NCI-H1930 (cell line): ENCODE measurements around the gene NOXO1.
A peak's percentile ranks its signal among the peaks of the same experiment; 100 is the strongest.
"Not testable (repeated sequence)": the region's sequence is repeated elsewhere in the genome, so short reads cannot be mapped to it uniquely, and the experiment has no call there.

Source experiments
- DNase-seq, 2 experiments: peaks; one replicate each; lab custom pipeline; 2025; lab: John Stamatoyannopoulos, UW

Gene NOXO1

GRCh38 chr16:1962161-1963153 is 18.8 kb downstream of the NOXO1 start:
- not testable (repeated sequence) for DNase-seq

DNA sequence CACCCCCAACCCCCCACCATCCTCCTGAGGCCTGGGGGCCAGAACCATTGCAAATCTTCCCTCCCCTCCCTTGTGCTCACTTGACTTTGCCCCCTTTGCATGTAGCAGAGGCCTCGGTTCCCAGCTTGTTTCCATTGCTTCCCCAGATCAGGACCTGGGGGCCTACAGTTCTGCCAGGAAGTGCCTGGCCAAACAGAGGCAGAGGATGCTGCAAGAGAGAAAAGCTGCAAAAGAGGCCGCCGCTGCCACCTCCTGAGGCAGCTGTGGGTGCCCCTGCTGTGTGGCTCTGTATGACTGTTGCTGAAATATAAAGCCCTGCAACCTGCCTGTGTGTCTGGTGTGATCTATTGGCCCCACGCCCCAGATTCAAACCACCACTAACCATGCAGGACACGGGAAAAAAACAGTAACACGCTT is 19.6 kb downstream of the NOXO1 start:
- no peak for DNase-seq

GRCh38 chr16:1960665-1961630 is 20.3 kb downstream of the NOXO1 start:
- peak; percentile 35 to 62 for DNase-seq

- DNase-seq, result peak; percentile 84 to 97
Observed at GRCh38 chr16:1959269-1960039, 21.8 kb downstream of the NOXO1 start, which contains the start of gene NDUFB10. Gene NDUFB10, plus strand, starts transcription at chr16:1959538. Its CDS starts 87 bp downstream, at chr16:1959625.

DNA sequence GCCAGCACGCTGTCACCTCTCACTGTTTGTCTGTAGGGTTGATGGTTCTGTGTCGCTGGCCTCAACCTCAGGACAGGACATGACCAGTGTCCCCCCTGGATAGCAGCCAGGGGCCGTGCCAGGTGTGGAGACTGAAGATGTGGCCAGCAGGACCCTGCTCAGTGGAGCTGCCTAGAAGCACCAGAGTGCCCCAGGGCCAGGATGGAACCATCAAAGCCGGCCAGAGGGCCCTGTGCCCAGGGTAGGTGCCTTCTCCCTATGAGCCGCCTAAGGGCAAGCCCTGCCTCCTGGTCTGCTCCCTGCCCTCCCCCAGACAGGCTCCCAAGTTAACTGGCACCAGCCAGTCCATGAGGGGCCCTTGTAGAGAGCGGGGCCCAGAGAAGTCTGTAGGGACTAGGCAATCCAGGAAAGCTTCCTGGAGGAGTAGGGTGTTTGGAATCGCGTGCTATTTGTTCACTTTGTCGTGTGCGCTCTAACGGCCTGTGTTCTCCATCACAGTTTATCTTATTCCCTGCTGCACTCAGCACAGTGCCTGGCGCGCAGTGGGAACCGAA is 22.5 kb downstream of the NOXO1 start:
- no peak for DNase-seq

DNA sequence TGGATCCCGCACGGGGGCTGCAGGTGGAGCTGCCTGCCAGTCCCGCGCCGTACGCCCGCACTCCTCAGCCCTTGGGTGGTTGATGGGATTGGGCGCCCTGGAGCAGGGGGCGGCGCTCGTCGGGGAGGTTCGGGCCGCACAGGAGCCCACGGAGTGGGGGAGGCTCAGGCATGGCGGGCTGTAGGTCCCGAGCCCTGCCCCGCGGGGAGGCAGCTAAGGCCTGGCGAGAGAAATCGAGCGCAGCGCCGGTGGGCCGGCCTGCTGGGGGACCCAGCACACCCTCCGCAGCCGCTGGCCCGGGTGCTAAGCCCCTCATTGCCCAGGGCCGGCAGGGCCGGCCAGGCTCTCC is 23.2 kb downstream of the NOXO1 start:
- DNase-seq, result not testable (repeated sequence)

DNA sequence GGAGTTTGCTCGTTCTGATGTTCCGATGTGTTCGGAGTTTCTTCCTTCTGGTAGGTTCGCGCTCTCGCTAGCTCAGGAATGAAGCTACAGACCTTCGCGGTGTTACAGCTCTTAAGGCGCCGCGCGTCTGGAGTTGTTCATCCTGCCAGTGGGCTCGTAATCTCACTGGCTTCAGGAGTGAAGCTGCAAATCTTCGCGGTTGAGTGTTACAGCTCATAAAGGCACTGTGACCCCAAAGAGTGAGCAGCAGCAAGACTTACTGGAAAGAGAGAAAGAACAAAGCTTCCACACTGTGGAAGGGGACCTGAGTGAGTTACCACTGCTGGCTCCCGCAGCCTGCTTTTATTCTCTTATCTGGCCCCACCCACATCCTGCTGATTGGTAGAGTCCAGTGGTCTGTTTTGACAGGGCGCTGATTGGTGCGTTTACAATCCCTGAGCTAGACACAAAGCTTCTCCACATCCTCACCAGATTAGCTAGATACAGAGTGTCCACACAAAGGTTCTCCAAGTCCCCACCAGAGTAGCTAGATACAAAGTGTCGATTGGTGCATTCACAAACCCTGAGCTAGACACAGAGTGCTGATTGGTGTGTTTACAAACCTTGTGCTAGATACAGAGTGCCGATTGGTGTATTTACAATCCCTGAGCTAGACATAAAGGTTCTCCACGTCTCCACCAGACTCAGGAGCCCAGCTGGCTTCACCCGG is 23.7 kb downstream of the NOXO1 start:
- not testable (repeated sequence) for DNase-seq

DNA sequence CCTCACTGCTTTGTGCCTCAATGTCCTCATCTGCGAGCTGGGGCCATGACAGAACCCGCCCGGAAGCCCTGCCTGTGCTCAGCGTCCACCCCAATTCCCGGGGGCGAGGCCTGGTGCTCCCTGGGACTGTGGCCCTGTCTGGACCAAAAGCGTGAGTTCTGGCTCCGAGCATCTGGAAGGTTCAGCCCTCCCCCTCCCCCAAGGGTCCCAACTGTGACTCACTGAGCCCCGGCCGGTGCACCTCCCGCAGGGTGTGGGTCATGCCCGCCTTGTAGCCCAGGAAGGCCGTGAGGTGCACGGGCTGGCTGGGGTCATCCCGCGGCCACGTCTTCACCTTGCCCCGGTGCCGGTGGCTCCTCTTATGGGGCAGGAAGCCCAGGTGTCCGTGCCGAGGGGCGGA is 27.5 kb downstream of the NOXO1 start:
- DNase-seq, result no peak

DNA sequence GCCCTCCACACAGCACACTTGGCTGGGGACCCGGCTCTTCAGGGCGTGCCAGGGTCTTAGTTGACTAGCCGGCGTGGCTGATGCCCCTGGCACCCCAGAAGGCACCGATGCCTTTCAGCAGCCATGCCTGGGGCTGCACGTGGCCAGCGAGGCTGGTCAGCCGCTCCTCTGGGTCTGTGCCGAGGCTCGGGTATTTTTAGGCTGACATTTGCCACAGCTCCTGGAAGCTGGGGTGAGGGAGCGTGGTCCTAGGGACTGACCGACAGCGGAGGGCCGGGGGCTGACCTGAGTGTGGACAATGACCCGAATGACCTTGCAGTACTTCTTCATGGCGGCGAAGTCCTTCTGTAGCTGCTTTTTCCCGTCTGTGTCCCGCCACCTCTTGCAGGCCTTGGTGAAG is 30.7 kb downstream of the NOXO1 start:
- DNase-seq, result no peak

DNA sequence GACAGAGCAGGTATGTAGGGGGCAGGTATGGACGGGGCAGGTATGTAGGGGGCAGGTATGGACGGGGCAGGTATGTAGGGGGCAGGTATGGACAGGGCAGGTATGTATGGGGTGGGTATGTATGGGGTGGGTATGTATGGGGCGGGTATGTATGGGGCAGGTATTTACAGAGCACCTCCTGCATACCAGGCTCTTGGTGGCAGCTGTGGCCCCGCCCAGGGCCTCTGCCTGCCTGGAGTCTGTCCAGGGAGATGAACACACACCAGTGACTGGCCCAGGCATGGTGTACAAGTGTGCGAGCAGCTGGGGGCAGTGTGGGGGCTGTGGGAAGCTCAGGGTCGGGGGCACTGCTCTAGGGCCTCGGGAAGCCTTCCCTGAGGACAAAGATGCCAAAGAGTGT is 31.2 kb downstream of the NOXO1 start:
- no peak for DNase-seq

- DNase-seq, result no peak
Observed at GRCh38 chr16:1949507-1949906, 31.8 kb downstream of the NOXO1 start.

DNA sequence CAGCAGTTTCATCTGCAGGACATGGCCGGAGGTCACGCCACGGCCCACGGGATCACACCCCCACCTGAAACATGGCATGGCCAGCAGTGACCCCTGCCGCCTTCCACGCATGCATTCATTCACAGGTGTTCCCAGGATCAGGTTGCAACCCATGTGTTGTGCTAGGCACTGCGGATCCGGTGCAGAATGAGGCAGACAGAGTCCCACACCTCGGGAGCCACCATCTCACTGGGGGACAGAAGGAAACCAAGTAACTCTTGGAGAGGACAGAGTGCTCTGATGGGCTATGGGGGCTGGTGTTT is 33.9 kb downstream of the NOXO1 start:
- no peak for DNase-seq

- DNase-seq, result no peak
Observed at GRCh38 chr16:1946495-1947368, 34.5 kb downstream of the NOXO1 start.

DNA sequence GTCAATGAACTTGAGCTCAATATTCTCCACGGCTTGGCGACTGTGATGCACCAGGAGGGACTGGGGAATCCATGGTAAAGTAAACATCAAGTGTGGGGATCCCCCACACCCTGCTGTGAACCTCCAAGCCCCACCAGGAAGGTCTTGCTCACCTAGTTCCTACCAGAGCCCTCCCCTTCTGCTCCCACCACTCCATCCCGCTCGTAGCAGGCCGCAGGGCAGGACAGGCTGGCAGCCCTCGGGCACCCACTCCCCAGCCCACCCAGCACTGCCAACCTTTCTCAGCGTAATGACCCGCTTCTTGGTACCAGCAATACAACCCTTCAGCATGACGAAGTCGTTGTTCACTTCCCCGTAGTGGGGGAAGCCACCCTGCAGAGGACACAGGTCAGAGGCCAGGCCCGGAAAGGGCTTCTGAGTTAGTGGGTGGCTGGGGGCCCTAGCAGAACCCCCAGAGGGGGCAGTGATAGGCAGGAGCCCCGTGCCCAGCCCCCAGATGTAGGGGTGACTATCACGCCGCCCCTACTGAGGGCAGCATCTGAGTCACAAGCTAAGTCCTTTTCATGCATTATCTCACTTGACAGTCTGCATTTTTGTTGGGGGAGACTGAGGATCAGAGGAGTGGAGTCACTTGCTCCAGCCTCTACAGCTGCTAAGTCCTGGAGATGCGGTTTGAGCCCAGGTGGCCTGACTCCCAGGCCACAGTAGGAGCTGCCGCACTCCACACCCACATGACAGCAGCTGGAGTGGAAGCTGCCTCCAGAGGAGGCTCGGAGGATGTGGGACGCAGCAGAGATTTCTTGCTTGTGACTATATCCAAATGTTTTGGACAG is 35.5 kb downstream of the NOXO1 start:
- no peak for DNase-seq

GRCh38 chr16:1944612-1945199 is 36.6 kb downstream of the NOXO1 start:
- DNase-seq, result no peak

DNA sequence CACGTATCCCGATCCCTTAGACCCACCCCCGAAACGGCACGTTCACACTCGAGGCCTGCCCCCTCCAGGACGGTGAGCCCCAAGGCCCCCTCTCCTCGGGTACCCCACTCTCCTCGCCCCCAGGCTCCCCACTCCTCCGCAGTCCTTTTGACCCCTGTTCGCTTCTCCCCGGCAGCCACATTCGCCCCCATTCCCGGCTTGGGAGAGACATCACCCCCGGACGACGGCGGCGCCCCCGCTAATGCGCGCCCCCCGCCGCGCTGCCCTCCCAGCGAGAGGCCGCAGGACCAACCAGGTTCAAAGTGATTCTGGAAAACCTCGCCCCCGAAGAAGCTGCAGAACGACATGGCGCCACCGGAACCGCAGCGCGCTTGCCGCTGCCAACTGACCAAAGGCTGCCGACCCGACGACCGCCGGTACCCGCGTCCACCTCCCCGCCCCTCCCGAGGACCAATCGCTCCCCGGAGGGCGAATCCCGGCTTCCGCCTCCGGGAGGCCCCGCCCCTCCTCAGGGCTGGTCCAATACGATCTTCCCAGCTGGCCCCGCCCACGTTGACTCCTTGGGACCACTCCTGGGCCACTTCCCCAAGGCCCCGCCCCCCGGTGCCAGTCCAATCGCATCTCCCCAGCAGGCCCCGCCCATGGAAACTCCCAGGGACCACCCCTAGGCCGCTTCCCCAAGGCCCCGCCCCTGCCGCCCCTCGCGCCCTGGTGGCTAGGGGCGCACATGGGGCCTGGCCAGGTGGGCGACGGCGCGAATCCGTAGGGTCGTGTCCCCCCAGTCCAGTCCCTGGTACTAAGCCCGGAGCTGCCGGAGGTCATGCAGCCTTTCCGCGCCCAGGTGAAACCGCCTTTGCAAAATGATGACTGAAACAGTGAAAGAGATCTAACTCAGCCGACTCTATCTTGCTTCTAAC is 38.2 kb downstream of the NOXO1 start, which contains the start of gene MSRB1:
TSS of gene MSRB1 (minus strand) at position 390 of the 917 bp plus-strand sequence. CDS start at position 347, 43 bp downstream.
- peak; percentile 100 for DNase-seq

- no peak for DNase-seq
Observed at GRCh38 chr16:1942047-1942809, 39.0 kb downstream of the NOXO1 start.
